Measurements from ENCODE around the gene STK24. TPM values are rescaled to one million over a fixed set of nuclear protein-coding genes. Genes with fewer than 3 reads are reported as not detected.
A peak's percentile ranks its signal among the peaks of the same experiment; 100 is the strongest.

Gene STK24
- total and polyA plus RNA-seq, 2 of the 4 experiments (the other 2 are of a cell fraction) = 29.2 to 43.4 TPM

DNA sequence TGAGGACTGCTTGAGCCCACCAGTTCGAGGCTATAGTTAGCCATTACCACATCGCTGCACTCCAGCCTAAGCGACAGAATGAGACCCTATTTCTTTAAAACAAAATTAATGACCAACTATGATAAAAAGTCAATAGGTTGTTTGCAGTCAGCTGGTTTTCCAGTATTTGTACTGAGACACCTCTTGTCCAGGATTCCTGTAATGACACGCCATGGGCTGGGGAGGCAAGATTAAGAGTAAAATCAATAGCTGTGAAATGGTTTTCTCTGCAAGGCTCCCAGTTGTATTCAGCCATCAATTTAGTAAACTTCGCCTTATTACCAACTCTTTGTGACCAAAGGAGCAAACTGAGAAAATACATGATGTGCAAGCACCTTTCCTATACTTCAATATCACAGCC, 29.5 kb downstream of the STK24 start:
- no TSS peak for BruUV-seq (replicated peaks)
- no peak overlapping the region for H3K4me3 ChIP-seq (ENCODE audit: insufficient read depth, low read depth, low read length)
- intact Hi-C loops (cut with micrococcal nuclease) (no loop called here), dilution Hi-C loops (cut with HindIII; ENCODE audit: low sequenced_read_pairs, unreplicated experiment) (no loop called here), in situ Hi-C loops (cut with MboI; ENCODE audit: low sequenced_read_pairs) (no loop called here)
- H3K36me3 ChIP-seq (ENCODE audit: control insufficient read depth, insufficient read depth, low read length) = peaks cover 8% of the 10 kb centered on the region
- no peak overlapping the region for H2AK9ac ChIP-seq (replicated peaks; ENCODE audit: low read depth, low read length, poor library complexity)
- no peaks in the 10 kb centered on the region for H3K27me3 ChIP-seq (ENCODE audit: control insufficient read depth, insufficient read depth, low read length)
- peaks cover 27 to 77% of the 10 kb centered on the region in 2 experiments for H3K79me1 ChIP-seq (ENCODE audit: low read depth in 1 of 2, low read length in 2 of 2)
- peak overlapping the region; percentile 71 for H3K14ac ChIP-seq (replicated peaks; ENCODE audit: low read depth, low read length)
- H2BK120ac ChIP-seq (ENCODE audit: low read depth, low read length) = peak overlapping the region; percentile 23
- 100% methylated on average over 1 of the region's 5 CpGs; no CpG with 5 or more reads in 1 of the 2 experiments for whole genome bisulfite sequencing, 2 experiments (ENCODE audit: extremely low coverage in 2 of 2, insufficient read length in 1 of 2)
- H2BK5ac ChIP-seq (ENCODE audit: low read depth, low read length, poor library complexity, severe bottlenecking) = peak overlapping the region; percentile 71
- H2AK5ac ChIP-seq (ENCODE audit: low read depth, low read length) = peak overlapping the region; percentile 89
- H2AFZ ChIP-seq (replicated peaks; ENCODE audit: low read length, poor library complexity) = no peak overlapping the region
- peak overlapping the region; percentile 64; the same call in 1 of the 2 replicates for H4K91ac ChIP-seq (ENCODE audit: insufficient read depth, low read depth, low read length)
- peak overlapping the region; percentile 85 for H4K5ac ChIP-seq (ENCODE audit: low read depth, low read length)
- H3K27ac ChIP-seq (ENCODE audit: insufficient read depth, low read length) = peak overlapping the region; percentile 82; the same call in 1 of the 2 replicates
- peaks cover 31% of the 10 kb centered on the region for H3K4me1 ChIP-seq (ENCODE audit: control insufficient read depth, insufficient read depth, low read length)
- peak overlapping the region; percentile 59; the same call in 1 of the 2 replicates for H3K23ac ChIP-seq (ENCODE audit: low read depth, low read length)
- CTCF ChIA-PET = interaction anchor here (0.9 kb wide), 1 partner anchor 45 kb away, joined by 3 read pairs; no protein-coding TSS in a partner anchor
- DNase-seq (no peak), ATAC-seq (ENCODE audit: low read depth) (no peak)
- peak overlapping the region; percentile 87 for H2BK15ac ChIP-seq (ENCODE audit: low read depth, low read length)
- TF ChIP-seq MAFK (IDR thresholded peaks at IDR 0.05; ENCODE audit: low read depth, low read length) = no peak
- H4K20me1 ChIP-seq (ENCODE audit: insufficient read depth, low read length) = peaks cover 49% of the 10 kb centered on the region
- H4K8ac ChIP-seq (ENCODE audit: low read depth in 2 of 2, low read length in 2 of 2) = peak overlapping the region; percentile 13 to 37; a peak in 1 of 4 replicates
- POLR2A ChIA-PET (ENCODE audit: unreplicated experiment) = no interaction called here
- H3K4me2 ChIP-seq (ENCODE audit: low read depth, low read length) = no peak overlapping the region
- peaks cover 10% of the 10 kb centered on the region for H3K9me3 ChIP-seq (ENCODE audit: control insufficient read depth, insufficient read depth, low read length)
- peak overlapping the region; percentile 55; the same call in 1 of the 2 replicates for H3K18ac ChIP-seq (ENCODE audit: low read depth, low read length)
- peaks cover 37% of the 10 kb centered on the region for H3K9me1 ChIP-seq (ENCODE audit: insufficient read depth, low read length)
- peak overlapping the region; percentile 83 for H3K4ac ChIP-seq (ENCODE audit: low read depth, low read length)
- H2BK20ac ChIP-seq (ENCODE audit: low read depth, low read length) = peak overlapping the region; percentile 67
- no peak overlapping the region for H3K9ac ChIP-seq (ENCODE audit: low read depth, low read length)
- no peak overlapping the region for H3K56ac ChIP-seq (ENCODE audit: extremely low read depth, insufficient read depth, low read length)
